ENCODE measurements around the gene LFNG.

LFNG gene

GRCh38 chr7:2566890-2567678 is 47.5 kb downstream of the LFNG start:
- no peak for DNase-seq (ENCODE audit: low read depth in 1 of 2, low spot score in 1 of 2)

DNA sequence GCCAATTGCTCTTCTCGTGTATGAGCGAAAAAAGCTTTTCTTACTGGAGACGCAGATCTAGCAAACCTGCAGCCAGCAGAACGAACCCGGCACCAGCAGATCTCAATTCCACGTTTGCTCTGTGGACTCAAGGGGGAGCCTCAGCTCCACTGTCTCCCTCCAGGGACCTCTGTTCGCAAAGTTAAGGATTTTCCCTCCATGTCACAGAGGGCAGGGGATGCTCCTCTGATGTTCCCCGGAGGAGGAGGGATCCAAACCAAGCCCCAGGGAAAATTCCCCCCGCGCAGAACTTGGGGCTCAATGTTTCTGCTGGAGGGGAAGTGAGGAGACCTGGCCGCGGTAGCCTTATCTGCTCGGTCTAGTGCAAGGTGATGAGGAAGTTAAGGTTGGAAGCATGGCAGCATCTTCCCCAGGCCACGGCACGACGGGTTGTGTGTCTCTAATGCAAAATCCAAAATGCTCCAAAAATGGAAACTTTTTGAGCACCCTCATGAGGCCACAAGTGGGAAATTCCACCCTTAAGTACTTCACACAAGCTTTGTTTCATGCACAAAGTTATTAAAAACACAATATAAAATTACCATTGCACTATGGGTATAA is 48.2 kb downstream of the LFNG start:
- DNase-seq (ENCODE audit: low read depth in 1 of 2, low spot score in 1 of 2): no peak

- DNase-seq (ENCODE audit: low read depth in 1 of 2, low spot score in 1 of 2): no peak
Measured at GRCh38 chr7:2568521-2569223, 49.1 kb downstream of the LFNG start.

DNA sequence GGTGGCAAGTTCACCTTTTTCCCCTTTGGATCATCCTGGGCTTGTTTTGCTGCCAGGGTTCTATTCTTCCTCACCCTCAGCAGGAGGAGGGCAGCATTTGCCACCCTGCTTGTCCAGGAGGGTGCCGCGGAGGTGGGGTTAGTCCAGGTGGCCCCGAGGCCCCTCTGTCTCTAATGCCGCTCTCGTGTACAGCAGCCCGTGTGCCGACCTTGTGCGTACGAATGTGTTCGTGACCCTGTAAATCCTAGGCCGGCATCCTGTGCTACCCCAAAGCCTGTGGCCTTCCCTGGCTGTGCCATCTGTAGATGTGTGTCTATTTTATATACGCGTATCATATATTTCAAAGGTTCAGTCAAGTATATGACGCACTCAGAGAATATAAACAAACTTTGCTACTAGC is 49.8 kb downstream of the LFNG start:
- no peak for DNase-seq (ENCODE audit: low read depth in 1 of 2, low spot score in 1 of 2)

GRCh38 chr7:2570021-2570420 is 50.4 kb downstream of the LFNG start:
- no peak for DNase-seq (ENCODE audit: low read depth in 1 of 2, low spot score in 1 of 2)

DNA sequence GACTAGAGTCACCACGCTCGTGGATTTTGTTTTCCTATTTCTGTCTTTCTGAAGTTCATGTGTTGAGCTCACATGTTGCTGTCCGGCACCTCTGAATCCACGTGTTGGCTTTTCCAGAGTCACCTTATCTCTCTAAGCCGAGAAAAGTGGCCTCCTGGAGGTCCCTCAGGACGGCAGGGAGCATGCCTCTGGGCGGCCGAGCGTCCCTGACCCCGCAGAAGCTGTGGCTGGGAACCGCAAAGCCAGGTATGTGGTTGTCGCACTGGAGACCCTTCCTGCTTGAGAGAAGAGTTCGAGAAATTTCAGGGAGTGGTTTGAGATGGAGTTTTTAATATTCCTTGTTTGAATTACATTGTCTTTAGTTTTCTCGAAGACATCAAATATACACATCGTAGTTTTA is 51.8 kb downstream of the LFNG start:
- no peak for DNase-seq (ENCODE audit: low read depth in 1 of 2, low spot score in 1 of 2)

GRCh38 chr7:2572101-2572842 is 52.7 kb downstream of the LFNG start:
- no peak for DNase-seq (ENCODE audit: low read depth in 1 of 2, low spot score in 1 of 2)

DNA sequence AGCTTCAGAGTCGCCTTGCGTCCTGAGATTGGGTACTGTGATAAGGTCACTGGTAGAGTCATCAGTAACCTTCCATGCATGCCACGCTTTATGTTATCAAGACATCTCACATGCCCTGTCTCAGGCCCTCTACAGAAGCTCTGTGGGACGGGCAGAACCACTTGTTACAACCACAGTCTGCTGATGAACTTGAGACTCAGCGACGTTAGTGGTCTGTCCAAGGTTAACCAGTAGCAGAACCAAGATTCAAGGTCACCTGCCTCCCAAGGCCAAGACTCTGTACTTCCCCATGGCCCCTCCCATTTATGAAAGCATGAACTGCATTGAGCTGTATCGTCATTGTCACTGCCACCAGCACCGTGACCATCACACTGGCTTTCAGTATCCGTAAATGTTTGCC is 54.2 kb downstream of the LFNG start:
- no peak for DNase-seq (ENCODE audit: low read depth in 1 of 2, low spot score in 1 of 2)

DNA sequence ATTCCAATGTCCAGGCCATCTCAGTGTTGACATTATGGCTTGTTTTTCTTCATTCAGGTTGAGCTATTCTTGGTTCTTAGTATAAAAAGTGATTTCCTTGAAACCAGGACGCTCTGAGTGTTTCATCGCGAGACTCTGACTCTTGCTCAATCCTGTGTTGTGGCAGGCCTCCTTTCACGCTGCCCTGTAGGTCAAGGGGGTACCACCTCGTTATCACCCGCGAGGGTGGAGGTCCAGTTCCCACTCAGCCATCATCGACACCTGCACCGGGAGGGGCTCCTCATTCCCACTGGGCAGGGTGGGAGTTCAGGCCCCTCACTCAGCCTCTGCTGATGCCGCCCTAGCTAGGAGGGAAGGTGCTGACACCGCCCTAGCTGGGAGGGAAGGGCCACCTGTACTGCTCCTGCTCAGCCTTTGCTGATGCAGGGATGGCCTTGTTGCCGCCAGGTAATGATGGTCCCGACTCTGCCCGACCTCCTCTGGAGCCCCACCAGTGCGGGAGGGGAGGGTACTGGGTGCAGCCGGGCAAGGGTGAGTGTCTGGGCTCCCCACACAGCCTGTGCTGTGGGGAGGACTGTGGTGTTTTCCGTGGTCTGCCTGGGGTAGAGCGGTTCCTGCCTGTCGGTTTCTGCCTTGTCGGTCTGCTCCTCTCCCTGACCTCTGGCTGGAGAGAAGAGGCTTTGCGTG is 55.6 kb downstream of the LFNG start:
- DNase-seq (ENCODE audit: low read depth in 1 of 2, low spot score in 1 of 2): no peak

GRCh38 chr7:2575733-2576340 is 56.3 kb downstream of the LFNG start:
- DNase-seq (ENCODE audit: low read depth in 1 of 2, low spot score in 1 of 2): no peak

DNA sequence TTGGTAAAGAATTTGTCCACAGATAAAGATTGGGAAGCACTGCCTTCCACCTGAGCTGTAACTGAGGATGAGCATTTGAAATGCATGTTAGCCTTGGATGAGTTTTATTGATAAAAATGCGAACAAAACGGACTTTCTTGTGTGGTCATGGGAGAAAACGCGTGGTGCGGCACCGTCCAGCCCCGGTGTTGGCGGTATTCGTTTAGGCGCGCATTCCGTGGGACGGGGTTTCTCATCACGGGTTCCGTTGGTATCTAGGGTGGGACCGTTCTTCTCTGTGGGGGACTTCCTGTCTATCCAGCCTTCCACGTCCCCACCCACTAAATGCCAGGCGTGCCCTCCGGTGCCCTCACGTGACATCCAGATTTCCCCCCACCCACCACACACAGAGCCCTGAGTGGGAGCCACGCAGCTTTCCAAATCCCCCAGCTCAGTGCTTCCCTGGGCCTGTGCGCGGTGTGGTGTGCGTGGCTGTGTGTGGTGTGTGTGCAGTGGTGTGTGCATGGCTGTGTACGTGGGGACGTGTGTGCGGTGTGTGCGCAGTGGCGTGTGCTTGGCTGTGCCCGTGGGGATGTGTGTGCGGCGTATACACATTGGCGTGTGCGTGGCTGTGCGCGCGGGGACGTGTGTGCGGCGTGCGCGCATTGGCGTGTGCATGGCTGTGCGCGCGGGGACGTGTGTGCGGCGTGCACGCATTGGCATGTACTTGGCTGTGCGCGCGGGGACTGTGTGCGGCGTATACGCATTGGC is 57.3 kb downstream of the LFNG start:
- no peak for DNase-seq (ENCODE audit: low read depth in 1 of 2, low spot score in 1 of 2)
